GM12878 (cell line): ENCODE measurements around the gene GNAT1. TPM values are rescaled to one million over a fixed set of nuclear protein-coding genes. Genes with fewer than 3 reads are reported as not detected.

Source experiments
- ATAC-seq: fragments of 200-7000 bp; cut with Tn5 transposase; 3 replicates; pipeline ENCODE4 v1.9.1; 2020; ENCODE audit warnings: mild to moderate bottlenecking, moderate library complexity
- BruUV-seq: library from RNA; stranded (reverse); fragments of 400-500 nt; replicated peaks from 2 replicates; lab custom pipeline; 2021; lab: Mats Ljungman, UMichigan
- CTCF ChIA-PET: fragments of 300-600 bp; sonication (Branson Sonifier 250); formaldehyde crosslinking; extraction: SDS; loops from one replicate; lab custom pipeline; 2021; ENCODE audit warnings: inconsistent platforms; lab: Yijun Ruan, JAX
- POLR2A ChIA-PET: fragments of 350-600 bp; formaldehyde crosslinking; extraction: SDS; loops from one replicate; lab custom pipeline; 2021; ENCODE audit warnings: inconsistent platforms; lab: Charles Lee
- RAD21 ChIA-PET: fragments of 300-600 bp; sonication (Branson Sonifier 250); formaldehyde crosslinking; loops from one replicate; lab custom pipeline; 2023; ENCODE audit warnings: antibody characterized with exemption; ENCODE audit not compliant: unreplicated experiment; lab: Charles Lee
- SMC1A ChIA-PET: fragments of 300-600 bp; sonication (Branson Sonifier 250); formaldehyde crosslinking; loops from one replicate; lab custom pipeline; 2023; ENCODE audit not compliant: unreplicated experiment, uncharacterized antibody; lab: Charles Lee
- DNase-seq: peaks from one replicate; pipeline ENCODE4 v3.0.0-alpha.2; 2011; ENCODE audit warnings: low read depth, low spot score
- FAIRE-seq: peaks from 3 replicates; lab custom pipeline; 2011; peaks lifted over from hg19 to GRCh38; lab: Jason Lieb, UNC
- H2AFZ ChIP-seq: 2 replicates; pipeline ENCODE4 v1.6.0; 2011; ENCODE audit warnings: low read depth, low read length, control low read depth; ENCODE audit not compliant: control insufficient read depth
- H3K27ac ChIP-seq: 2 replicates; pipeline ENCODE4 v1.5.1; 2011; ENCODE audit warnings: control low read depth; ENCODE audit not compliant: control insufficient read depth, insufficient read depth
- H3K27me3 ChIP-seq, 2 experiments: replicated peaks in 1 of 2; 2 replicates each; pipeline versions ENCODE4 v1.6.0 to v1.6.1; 2011; ENCODE audit warnings: low read length in 1 of 2; ENCODE audit not compliant: control insufficient read depth in 2 of 2, insufficient read depth in 2 of 2
- H3K36me3 ChIP-seq, 2 experiments: 2 replicates each; pipeline ENCODE4 v1.5.1; 2011; ENCODE audit warnings: low read length in 1 of 2; ENCODE audit not compliant: control insufficient read depth in 2 of 2, insufficient read depth in 2 of 2
- H3K4me1 ChIP-seq: 2 replicates; pipeline ENCODE4 v1.6.1; 2011; ENCODE audit warnings: mild to moderate bottlenecking, low read length, moderate library complexity, mixed read lengths; ENCODE audit not compliant: control insufficient read depth, insufficient read depth
- H3K4me2 ChIP-seq: 2 replicates; pipeline ENCODE4 v1.6.0; 2011; ENCODE audit warnings: control low read depth; ENCODE audit not compliant: control insufficient read depth, insufficient read depth
- H3K4me3 ChIP-seq: fragments of 200-600 bp; sonication (generic); 2 replicates; pipeline ENCODE4 v1.5.1; 2016
- H3K79me2 ChIP-seq: 2 replicates; pipeline ENCODE4 v1.6.0; 2011; ENCODE audit warnings: low read length; ENCODE audit not compliant: control insufficient read depth, insufficient read depth
- H3K9ac ChIP-seq: 2 replicates; pipeline ENCODE4 v1.8.0; 2011; ENCODE audit warnings: low read length, control low read depth, mixed read lengths; ENCODE audit not compliant: control insufficient read depth, insufficient read depth
- H3K9me3 ChIP-seq: replicated peaks from 3 replicates; pipeline ENCODE4 v1.5.1; 2011; ENCODE audit warnings: mild to moderate bottlenecking, low read length; ENCODE audit not compliant: control insufficient read depth, insufficient read depth
- H4K20me1 ChIP-seq: 2 replicates; pipeline ENCODE4 v1.6.0; 2011; ENCODE audit not compliant: control insufficient read depth, insufficient read depth
- HDAC6 ChIP-seq: fragments of 200-600 bp; sonication (generic); IDR thresholded peaks from one replicate; pipeline ENCODE4 v1.8.0; 2017; ENCODE audit warnings: antibody characterized with exemption; ENCODE audit not compliant: unreplicated experiment
- PBX3 ChIP-seq: IDR thresholded peaks from 2 replicates; pipeline ENCODE4 v1.6.1; 2011; ENCODE audit warnings: mild to moderate bottlenecking, low read depth, low read length, moderate library complexity; ENCODE audit not compliant: insufficient replicate concordance
- POU2F2 ChIP-seq: IDR thresholded peaks from 3 replicates; pipeline ENCODE4 v1.6.1; 2011; ENCODE audit warnings: low read depth, mild to moderate bottlenecking, low read length, borderline replicate concordance
- SMAD5 ChIP-seq: IDR thresholded peaks from 2 replicates; pipeline ENCODE4 v1.6.1; 2016; ENCODE audit warnings: antibody characterized with exemption, low read depth
- SREBF2 ChIP-seq: IDR thresholded peaks from 2 replicates; pipeline ENCODE4 v1.6.1; 2012; ENCODE audit warnings: mild to moderate bottlenecking, low read length
- TAF1 ChIP-seq: IDR thresholded peaks from 2 replicates; pipeline ENCODE4 v1.6.1; 2011; ENCODE audit warnings: mild to moderate bottlenecking, low read depth, low read length, borderline replicate concordance
- ZBTB11 ChIP-seq: fragments of 450-650 bp; formaldehyde crosslinking; IDR thresholded peaks from 2 replicates; pipeline ENCODE4 v1.5.0; 2022; ENCODE audit warnings: mild to moderate bottlenecking, missing genetic modification characterization
- ZSCAN29 ChIP-seq: fragments of 450-650 bp; IDR thresholded peaks from 2 replicates; pipeline ENCODE4 v1.6.1; 2017; ENCODE audit warnings: mild to moderate bottlenecking, moderate library complexity
- WGBS: methylation state at CpG from one replicate; pipeline ENCODE4 v1.1.6; 2016; ENCODE audit warnings: low lambda C conversion rate; ENCODE audit not compliant: insufficient replicate concordance, insufficient coverage; ENCODE audit errors: missing lambda C conversion rate; 5-methylcytosine and 5-hydroxymethylcytosine counted together
- in situ Hi-C: fragments of 300-500 bp; cut with MboI; formaldehyde crosslinking; loops from 9 replicates; pipeline ENCODE4 v1.14.3; 2018; ENCODE audit warnings: mixed read lengths
- intact Hi-C: fragments of 100-400 bp; cut with micrococcal nuclease; formaldehyde crosslinking; loops from one replicate; pipeline ENCODE4 v1.14.2; 2022; ENCODE audit not compliant: unreplicated experiment
- polyA plus RNA-seq, 11 experiments: library from polyadenylated mRNA; depleted of rRNA in 4 of 11; unstranded in 6 of 11; stranded (reverse) in 5 of 11; fragments of >200 nt; fragmentation: Nextera tagmentation in 4 of 11; fragmentation: Illumina TruSeq in 1 of 11; extraction: Ambion mirVana in 4 of 11; extraction: Trizol in 1 of 11; gene quantifications; 1 replicate in 1 of 11; 2 replicates in 10 of 11; pipeline versions ENCODE4 v1.2.1 to v1.2.3, GENCODE V29; 2011 to 2016; ENCODE audit warnings: inconsistent platforms in 2 of 11, missing spikeins in 2 of 11, low read depth in 1 of 11
- total RNA-seq, 4 experiments: library from RNA; depleted of rRNA in 3 of 4; stranded (reverse); fragments of >200 nt in 3 of 4; fragmentation: Illumina TruSeq in 1 of 4; extraction: Trizol in 1 of 4; gene quantifications; 2 replicates each; pipeline versions ENCODE4 v1.2.1 to v1.2.3, GENCODE V29; 2013 to 2021

GNAT1 gene
- total and polyA plus RNA-seq, 10 of the 15 experiments (the other 5 are each of a cell fraction or from before 2014, with no cell fraction given) = not detected

- ChIA-PET SMC1A (no interaction called here), CTCF (no interaction called here), POLR2A (no interaction called here), RAD21 (no interaction called here)
- no peak for TF ChIP-seq ZBTB11 (CRISPR knock-in tag)
- TF ChIP-seq TAF1 = no peak
- TF ChIP-seq SREBF2 = no peak
- TF ChIP-seq PBX3 = no peak
- no peak for TF ChIP-seq HDAC6
- no peak for TF ChIP-seq ZSCAN29
- TF ChIP-seq SMAD5 = no peak
- no peak for TF ChIP-seq POU2F2
- ATAC-seq = peak; percentile 27
- no peaks in the 10 kb centered on the region for H3K27me3 ChIP-seq
- H3K4me1 ChIP-seq = no peaks in the 10 kb centered on the region
- no peak for DNase-seq
- intact Hi-C loops = no loop called here
- H3K79me2 ChIP-seq = no peaks in the 10 kb centered on the region
- no peak overlapping the region for H2AFZ ChIP-seq
- in situ Hi-C loops = no loop called here
- no peak overlapping the region for H3K9ac ChIP-seq
- no peak overlapping the region for H3K4me3 ChIP-seq
- no peak for FAIRE-seq
- no TSS peak for BruUV-seq
- no peak overlapping the region for H3K4me2 ChIP-seq
- 62% methylated on average over 11 of the region's 17 CpGs for WGBS
- H3K9me3 ChIP-seq = no peaks in the 10 kb centered on the region
- H3K36me3 ChIP-seq = no peaks in the 10 kb centered on the region
- no peaks in the 10 kb centered on the region for H4K20me1 ChIP-seq
- H3K27ac ChIP-seq = no peak overlapping the region
These were observed 16.4 kb upstream of the GNAT1 start for GRCh38 chr3:50174947-50175524.
